Gastrocnemius medialis (tissue), 4 donors: ENCODE measurements around the gene CLASP1. TPM values are rescaled to one million over a fixed set of nuclear protein-coding genes. Genes with fewer than 3 reads are reported as not detected.

Experiments
- ATAC-seq, 2 donors: fragments of 150-250 bp; one replicate each; pipeline ENCODE4 v1.9.1; 2016
- DNase-seq, 2 donors: peaks; one replicate each; pipeline ENCODE4 v3.0.0-alpha.2; 2019
- H3K27ac ChIP-seq, 4 donors: fragments of 200-600 bp; sonication (generic); 1 replicate in 1 of 4; 2 replicates in 3 of 4; pipeline ENCODE4 v1.5.1; 2016 to 2018; ENCODE audit warnings: mild to moderate bottlenecking in 2 of 4, moderate library complexity in 1 of 4
- H3K27me3 ChIP-seq, 3 donors: fragments of 200-600 bp; sonication (generic) in 2 of 3; 1 replicate in 1 of 3; 2 replicates in 2 of 3; pipeline versions ENCODE4 v1.5.1 to v1.6.0; 2016 to 2019; ENCODE audit warnings: mild to moderate bottlenecking in 1 of 3, moderate library complexity in 1 of 3
- H3K36me3 ChIP-seq, 2 donors: fragments of 200-600 bp; sonication (generic) in 1 of 2; one replicate each; pipeline ENCODE4 v1.5.1; 2017 to 2018
- H3K4me1 ChIP-seq, 2 donors: fragments of 200-600 bp; sonication (generic) in 1 of 2; one replicate each; pipeline ENCODE4 v1.5.1; 2016 to 2017; ENCODE audit warnings: mild to moderate bottlenecking in 2 of 2
- H3K4me3 ChIP-seq, 4 donors: fragments of 200-600 bp; sonication (generic) in 3 of 4; 1 replicate in 1 of 4; 2 replicates in 3 of 4; pipeline ENCODE4 v1.5.1; 2016 to 2019; ENCODE audit warnings: mild to moderate bottlenecking in 2 of 4
- H3K9me3 ChIP-seq, 3 donors: fragments of 200-600 bp; sonication (generic) in 2 of 3; 1 replicate in 1 of 3; 2 replicates in 2 of 3; pipeline ENCODE4 v1.5.1; 2016 to 2019
- CTCF ChIP-seq, 5 experiments: fragments of 450-650 bp in 3 of 5; fragments of 200-600 bp in 2 of 5; sonication (generic) in 2 of 5; IDR thresholded peaks in 4 of 5; conservative IDR thresholded peaks in 1 of 5; 1 replicate in 4 of 5; 2 replicates in 1 of 5; pipeline ENCODE4 v1.5.1; 2016 to 2019; ENCODE audit warnings: antibody characterized with exemption in 5 of 5, mild to moderate bottlenecking in 3 of 5, moderate library complexity in 3 of 5
- POLR2A ChIP-seq, 2 donors: fragments of 450-650 bp; IDR thresholded peaks; one replicate each; pipeline ENCODE4 v1.6.1; 2017; ENCODE audit warnings: antibody characterized with exemption in 2 of 2, mild to moderate bottlenecking in 2 of 2, moderate library complexity in 2 of 2
- in situ Hi-C, 4 donors: fragments of 200-750 bp; cut with MboI; loops; one replicate each; pipeline versions ENCODE4 v1.15.0 to v1.8.0; 2017; ENCODE audit warnings: low sequenced_read_pairs in 4 of 4
- intact Hi-C: fragments of 100-400 bp; cut with DNase I; formaldehyde crosslinking; loops from one replicate; pipeline ENCODE4 v1.15.1; 2023; ENCODE audit warnings: low total_unique reads
- total RNA-seq, 4 donors: library from RNA; depleted of rRNA; stranded (reverse); fragments of >200 nt; gene quantifications; one replicate each; pipeline versions ENCODE4 v1.1.0 to v1.2.3, GENCODE V29; 2016

CLASP1 gene
- total RNA-seq, 4 donors from 2014 or later, result 50.1 to 73.9 (median 61.4) TPM

- no peak for ATAC-seq
- no peaks in the 10 kb centered on the region for H3K9me3 ChIP-seq
- H3K4me3 ChIP-seq, result no peak overlapping the region
- no peaks in the 10 kb centered on the region for H3K27me3 ChIP-seq
- H3K36me3 ChIP-seq, result peaks cover 0 to 41% of the 10 kb centered on the region in 2 donors
- H3K4me1 ChIP-seq, result no peaks in the 10 kb centered on the region
- no peak for TF ChIP-seq POLR2A (IDR thresholded peaks at IDR 0.05)
- no peak for TF ChIP-seq CTCF (IDR thresholded peaks at IDR 0.05 in 4 of 5, conservative IDR thresholded peaks at IDR 0.05 in 1 of 5)
- no peak overlapping the region for H3K27ac ChIP-seq
- in situ Hi-C loops (no loop called here), intact Hi-C loops (no loop called here)
- no peak for DNase-seq
Measured at GRCh38 chr2:121431214-121431613, 218.0 kb downstream of the CLASP1 start.

DNA sequence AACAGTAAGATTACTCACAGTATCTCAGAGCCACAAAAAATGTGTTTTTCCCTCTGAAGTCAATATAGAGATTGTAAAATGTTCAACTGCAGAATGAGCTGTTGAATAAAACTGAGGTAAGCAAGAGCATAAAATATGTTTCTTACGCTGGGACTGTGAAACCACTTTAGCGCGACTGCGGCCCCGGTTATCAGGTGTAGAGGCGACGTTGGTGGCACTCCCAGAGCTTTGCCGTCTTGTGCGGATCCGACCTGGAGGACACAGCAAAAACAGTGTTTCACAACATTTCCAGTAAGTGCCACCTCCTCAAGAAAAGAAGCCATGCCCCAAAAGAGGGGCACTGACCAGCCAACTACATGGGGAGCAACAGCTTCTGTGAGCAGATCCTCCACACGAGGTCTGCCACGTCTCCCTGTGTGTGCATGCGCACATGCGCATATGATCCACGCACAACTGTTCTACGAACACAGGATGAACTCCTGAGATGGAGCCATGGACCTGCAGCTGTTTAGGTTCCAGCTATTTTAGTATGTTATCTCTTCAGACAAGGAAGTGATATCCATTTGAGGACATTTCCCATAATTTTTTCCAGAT, 219.2 kb downstream of the CLASP1 start:
- in situ Hi-C loops, result no loop called here
- H3K36me3 ChIP-seq, result peaks cover 0 to 49% of the 10 kb centered on the region in 2 donors
- no peak overlapping the region for H3K4me3 ChIP-seq
- H3K9me3 ChIP-seq, result no peaks in the 10 kb centered on the region
- ATAC-seq (no peak), DNase-seq (no peak)
- H3K27me3 ChIP-seq, result no peaks in the 10 kb centered on the region
- H3K4me1 ChIP-seq, result no peaks in the 10 kb centered on the region
- H3K27ac ChIP-seq, result no peak overlapping the region
- TF ChIP-seq POLR2A (IDR thresholded peaks at IDR 0.05) (no peak), CTCF (IDR thresholded peaks at IDR 0.05 in 4 of 5, conservative IDR thresholded peaks at IDR 0.05 in 1 of 5) (no peak)
- intact Hi-C loops, result no loop called here

- TF ChIP-seq POLR2A (IDR thresholded peaks at IDR 0.05), result no peak
- DNase-seq (no peak), ATAC-seq (no peak)
- no peaks in the 10 kb centered on the region for H3K4me1 ChIP-seq
- no peaks in the 10 kb centered on the region for H3K27me3 ChIP-seq
- H3K4me3 ChIP-seq, result no peak overlapping the region
- intact Hi-C loops (no loop called here), in situ Hi-C loops (no loop called here)
- no peaks in the 10 kb centered on the region for H3K9me3 ChIP-seq
- no peak overlapping the region for H3K27ac ChIP-seq
- H3K36me3 ChIP-seq, result peaks cover 0 to 56% of the 10 kb centered on the region in 2 donors
Measured at GRCh38 chr2:121429119-121429903, 220.0 kb downstream of the CLASP1 start.

DNA sequence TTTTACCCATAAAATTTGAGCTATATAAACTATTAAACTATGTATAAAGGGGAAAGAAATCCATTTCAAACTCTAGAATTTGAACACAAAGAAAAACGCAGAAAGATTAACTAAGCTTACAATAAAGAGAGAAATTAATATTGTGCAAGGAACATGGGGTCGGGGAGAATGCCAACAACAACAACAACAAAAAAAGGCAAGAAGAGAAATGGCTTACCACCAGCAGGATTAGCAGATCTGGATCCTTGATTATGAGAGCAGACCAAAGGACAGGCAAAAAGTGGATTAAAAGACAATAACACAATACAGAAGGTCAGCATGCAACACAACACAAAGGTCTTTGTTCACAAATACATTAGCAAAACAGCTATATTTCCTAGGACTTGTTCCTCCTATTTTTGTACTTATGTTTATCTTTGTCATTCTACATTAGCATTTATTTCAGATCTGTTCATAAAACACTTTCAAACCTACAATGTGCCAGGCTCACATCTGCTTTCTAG, 222.0 kb downstream of the CLASP1 start:
- no peak overlapping the region for H3K27ac ChIP-seq
- H3K4me1 ChIP-seq, result no peaks in the 10 kb centered on the region
- H3K27me3 ChIP-seq, result no peaks in the 10 kb centered on the region
- DNase-seq, result no peak
- ATAC-seq, result no peak
- no peak for TF ChIP-seq POLR2A (IDR thresholded peaks at IDR 0.05)
- TF ChIP-seq CTCF (IDR thresholded peaks at IDR 0.05 in 4 of 5, conservative IDR thresholded peaks at IDR 0.05 in 1 of 5), result no peak
- H3K9me3 ChIP-seq, result no peaks in the 10 kb centered on the region
- no peak overlapping the region for H3K4me3 ChIP-seq
- in situ Hi-C loops, result no loop called here
- intact Hi-C loops, result no loop called here
- H3K36me3 ChIP-seq, result peaks cover 0 to 61% of the 10 kb centered on the region in 2 donors

DNA sequence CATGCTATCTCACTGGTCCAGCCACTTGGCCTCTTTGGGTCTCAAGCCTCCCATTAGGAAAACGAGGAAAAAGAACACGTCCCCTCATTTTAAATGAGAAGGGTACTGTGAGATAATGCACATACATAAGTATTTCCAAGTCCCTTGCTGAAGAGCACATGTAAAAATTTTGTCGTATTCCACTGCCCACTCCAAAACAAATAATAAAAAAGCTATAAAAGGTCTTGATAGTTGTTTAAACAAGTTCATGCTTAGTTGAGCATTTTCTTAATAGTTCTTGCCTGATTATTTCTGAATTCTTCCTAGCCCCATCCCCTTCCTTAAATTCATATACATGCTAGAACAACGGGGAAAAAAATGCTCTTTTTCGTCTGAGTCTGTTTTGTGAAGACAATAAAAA, 228.8 kb downstream of the CLASP1 start:
- in situ Hi-C loops, result loop anchor here in 1 of 4 donors (25.0 kb wide), 1 partner anchor 292 kb away; no protein-coding TSS in a partner anchor
- H3K4me1 ChIP-seq, result no peaks in the 10 kb centered on the region
- no peaks in the 10 kb centered on the region for H3K27me3 ChIP-seq
- H3K4me3 ChIP-seq, result no peak overlapping the region
- H3K36me3 ChIP-seq, result peaks cover 0 to 47% of the 10 kb centered on the region in 2 donors
- no peak for TF ChIP-seq CTCF (IDR thresholded peaks at IDR 0.05 in 4 of 5, conservative IDR thresholded peaks at IDR 0.05 in 1 of 5)
- TF ChIP-seq POLR2A (IDR thresholded peaks at IDR 0.05), result no peak
- no peak for DNase-seq
- H3K9me3 ChIP-seq, result no peaks in the 10 kb centered on the region
- no peak for ATAC-seq
- H3K27ac ChIP-seq, result no peak overlapping the region
- intact Hi-C loops, result loop anchor here (5.0 kb wide), 1 partner anchor 37 kb away; no protein-coding TSS in a partner anchor
